Measurements from ENCODE around the gene CERT1.
A peak's percentile ranks its signal among the peaks of the same experiment; 100 is the strongest.
"Not testable (repeated sequence)": the region's sequence is repeated elsewhere in the genome, so short reads cannot be mapped to it uniquely, and the experiment has no call there.

The CERT1 gene

DNA sequence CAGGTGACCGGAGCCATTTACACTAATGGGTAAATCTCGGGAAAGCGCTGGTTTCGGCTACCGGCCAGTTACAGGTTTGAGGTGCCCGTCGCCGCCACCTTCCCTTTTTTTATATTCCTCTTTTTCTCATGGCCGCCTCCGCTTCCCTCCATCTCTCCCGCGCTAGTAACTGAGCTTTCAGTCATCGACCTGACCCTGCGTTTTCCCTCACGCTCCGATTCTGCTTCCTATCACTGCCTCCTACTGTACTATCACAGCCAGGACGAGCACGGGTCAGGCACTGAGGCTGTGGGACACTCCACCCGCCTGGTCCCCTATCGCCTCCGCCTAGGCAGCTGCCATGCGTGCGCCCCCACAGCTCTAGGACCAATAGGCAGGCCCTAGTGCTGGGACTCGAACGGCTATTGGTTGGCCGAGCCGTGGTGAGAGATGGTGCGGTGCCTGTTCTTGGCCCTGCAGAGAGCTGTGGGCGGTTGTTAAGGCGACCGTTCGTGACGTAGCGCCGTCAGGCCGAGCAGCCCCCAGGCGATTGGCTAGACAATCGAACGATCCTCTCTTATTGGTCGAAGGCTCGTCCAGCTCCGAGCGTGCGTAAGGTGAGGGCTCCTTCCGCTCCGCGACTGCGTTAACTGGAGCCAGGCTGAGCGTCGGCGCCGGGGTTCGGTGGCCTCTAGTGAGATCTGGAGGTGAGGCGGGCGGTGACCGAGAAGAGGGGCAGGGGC is 174.7 kb downstream of the CERT1 start, which contains the start of gene HMGCR:
Gene HMGCR, plus strand, starts transcription at position 606 of the 722 bp plus-strand sequence. CDS start 5,386 bp downstream, outside the sequence.
- Mint-ChIP-seq H3K4me1 (ENCODE audit: low read depth) (peaks cover 31% of the 10 kb centered on the region), H3K27me3 (ENCODE audit: low read depth) (no peaks in the 10 kb centered on the region), H3K27ac (no peak within 1 kb of the TSS), H3K4me3 (no peak within 1 kb of the TSS), H3K36me3 (ENCODE audit: low read depth) (peaks cover 16% of the 10 kb centered on the region), H3K9me3 (no peaks in the 10 kb centered on the region)
- DNase-seq (ENCODE audit: low spot score), result peak; percentile 98

DNA sequence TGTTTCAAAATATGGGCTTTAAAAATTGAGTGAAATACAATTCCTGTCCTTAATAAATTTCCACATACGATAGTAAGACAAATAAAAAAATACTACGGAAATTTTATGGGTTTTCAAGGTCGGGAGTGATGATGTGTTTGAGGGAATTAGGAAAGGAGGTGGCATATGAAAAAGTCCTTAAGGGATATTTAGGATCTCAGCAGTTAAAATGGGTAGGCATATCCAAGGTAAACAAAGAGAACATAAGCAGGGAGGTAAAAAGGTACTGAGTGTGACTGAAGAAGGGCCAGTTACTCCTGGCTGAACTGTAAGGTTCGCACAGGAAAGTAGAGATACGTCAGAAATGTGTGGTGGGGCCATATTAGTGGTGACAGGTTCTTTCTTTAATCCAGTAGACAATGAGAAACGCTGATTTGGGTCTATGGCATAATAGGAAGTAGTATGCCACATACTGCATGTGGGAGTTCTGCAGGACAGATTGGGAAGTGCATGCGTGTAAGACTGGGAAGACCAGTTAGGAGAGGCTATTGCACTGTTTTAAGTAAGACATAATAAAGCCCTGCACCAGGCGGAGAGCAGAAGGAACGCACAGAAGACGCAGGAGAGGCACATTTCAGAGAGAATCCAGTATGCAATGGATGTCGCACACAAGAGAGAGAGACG is 175.3 kb downstream of the CERT1 start:
- peak; percentile 15 for DNase-seq (ENCODE audit: low spot score)

DNA sequence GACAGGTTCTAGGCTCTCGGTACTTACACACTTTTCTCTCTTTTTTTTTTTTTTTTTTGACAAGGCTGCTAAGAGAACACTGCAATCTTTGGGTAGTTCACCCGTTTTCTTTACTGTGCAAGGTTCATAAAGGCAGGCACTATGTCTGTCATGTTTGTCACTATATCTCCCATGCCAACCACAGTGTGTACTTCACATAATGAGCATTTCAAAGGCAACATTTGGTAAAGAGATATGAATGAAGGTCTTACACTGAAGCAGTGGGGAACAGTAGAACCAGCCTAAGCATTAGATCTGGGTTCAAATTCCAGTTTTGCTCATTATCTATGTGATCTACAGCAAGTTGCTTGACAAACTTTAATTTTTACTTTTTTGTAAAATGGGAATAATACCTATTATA is 175.9 kb downstream of the CERT1 start:
- Mint-ChIP-seq H3K27me3 (ENCODE audit: low read depth) (no peaks in the 10 kb centered on the region), H3K4me1 (ENCODE audit: low read depth) (peaks cover 20% of the 10 kb centered on the region), H3K36me3 (ENCODE audit: low read depth) (peaks cover 8% of the 10 kb centered on the region), H3K4me3 (no peak overlapping the region), H3K27ac (no peak overlapping the region), H3K9me3 (no peaks in the 10 kb centered on the region)
- DNase-seq (ENCODE audit: low spot score), result no peak

More for the DNA sequence above, 175.3 kb downstream of the CERT1 start:
- Mint-ChIP-seq H3K27me3 (ENCODE audit: low read depth) (no peaks in the 10 kb centered on the region), H3K9me3 (no peaks in the 10 kb centered on the region), H3K27ac (no peak overlapping the region), H3K36me3 (ENCODE audit: low read depth) (peaks cover 11% of the 10 kb centered on the region), H3K4me1 (ENCODE audit: low read depth) (peaks cover 24% of the 10 kb centered on the region), H3K4me3 (no peak overlapping the region)

DNA sequence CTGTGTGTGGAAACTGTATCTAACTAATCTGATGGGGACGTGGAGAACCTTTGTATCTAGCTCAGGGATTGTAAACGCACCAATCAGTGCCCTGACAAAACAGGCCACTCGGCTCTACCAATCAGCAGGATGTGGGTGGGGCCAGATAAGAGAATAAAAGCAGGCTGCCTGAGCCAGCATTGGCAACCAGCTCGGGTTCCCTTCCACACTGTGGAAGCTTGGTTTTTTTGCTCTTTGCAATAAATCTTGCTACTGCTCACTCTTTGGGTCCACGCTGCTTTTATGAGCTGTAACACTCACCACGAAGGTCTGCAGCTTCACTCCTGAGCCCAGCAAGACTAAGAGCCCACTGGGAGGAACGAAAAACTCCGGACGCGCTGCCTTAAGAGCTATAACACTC is 177.0 kb downstream of the CERT1 start:
- not testable (repeated sequence) for H3K27me3 Mint-ChIP-seq (ENCODE audit: low read depth); H3K27ac Mint-ChIP-seq; H3K36me3 Mint-ChIP-seq (ENCODE audit: low read depth); H3K9me3 Mint-ChIP-seq; H3K4me3 Mint-ChIP-seq; DNase-seq (ENCODE audit: low spot score)
- peaks cover 12% of the 10 kb centered on the region for H3K4me1 Mint-ChIP-seq (ENCODE audit: low read depth)

DNA sequence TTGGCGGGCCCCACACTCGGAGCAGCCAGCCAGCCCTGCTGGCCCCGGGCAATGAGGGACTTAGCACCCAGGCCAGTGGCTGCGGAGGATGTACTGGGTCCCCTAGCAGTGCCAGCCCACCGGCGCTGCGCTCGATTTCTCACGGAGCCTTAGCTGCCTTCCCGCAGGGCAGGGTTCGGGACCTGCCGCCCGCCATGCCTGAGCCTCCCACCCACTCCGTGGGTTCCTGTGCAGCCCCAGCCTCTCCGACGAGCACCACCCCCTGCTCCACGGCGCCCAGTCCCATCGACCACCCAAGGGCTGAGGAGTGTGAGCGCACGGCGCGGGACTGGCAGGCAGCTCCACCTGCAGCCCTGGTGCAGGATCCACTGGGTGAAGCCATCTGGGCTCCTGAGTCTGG is 177.7 kb downstream of the CERT1 start:
- not testable (repeated sequence) for H3K4me3 Mint-ChIP-seq; DNase-seq (ENCODE audit: low spot score); H3K4me1 Mint-ChIP-seq (ENCODE audit: low read depth); H3K27ac Mint-ChIP-seq; H3K27me3 Mint-ChIP-seq (ENCODE audit: low read depth); H3K9me3 Mint-ChIP-seq; H3K36me3 Mint-ChIP-seq (ENCODE audit: low read depth)

DNA sequence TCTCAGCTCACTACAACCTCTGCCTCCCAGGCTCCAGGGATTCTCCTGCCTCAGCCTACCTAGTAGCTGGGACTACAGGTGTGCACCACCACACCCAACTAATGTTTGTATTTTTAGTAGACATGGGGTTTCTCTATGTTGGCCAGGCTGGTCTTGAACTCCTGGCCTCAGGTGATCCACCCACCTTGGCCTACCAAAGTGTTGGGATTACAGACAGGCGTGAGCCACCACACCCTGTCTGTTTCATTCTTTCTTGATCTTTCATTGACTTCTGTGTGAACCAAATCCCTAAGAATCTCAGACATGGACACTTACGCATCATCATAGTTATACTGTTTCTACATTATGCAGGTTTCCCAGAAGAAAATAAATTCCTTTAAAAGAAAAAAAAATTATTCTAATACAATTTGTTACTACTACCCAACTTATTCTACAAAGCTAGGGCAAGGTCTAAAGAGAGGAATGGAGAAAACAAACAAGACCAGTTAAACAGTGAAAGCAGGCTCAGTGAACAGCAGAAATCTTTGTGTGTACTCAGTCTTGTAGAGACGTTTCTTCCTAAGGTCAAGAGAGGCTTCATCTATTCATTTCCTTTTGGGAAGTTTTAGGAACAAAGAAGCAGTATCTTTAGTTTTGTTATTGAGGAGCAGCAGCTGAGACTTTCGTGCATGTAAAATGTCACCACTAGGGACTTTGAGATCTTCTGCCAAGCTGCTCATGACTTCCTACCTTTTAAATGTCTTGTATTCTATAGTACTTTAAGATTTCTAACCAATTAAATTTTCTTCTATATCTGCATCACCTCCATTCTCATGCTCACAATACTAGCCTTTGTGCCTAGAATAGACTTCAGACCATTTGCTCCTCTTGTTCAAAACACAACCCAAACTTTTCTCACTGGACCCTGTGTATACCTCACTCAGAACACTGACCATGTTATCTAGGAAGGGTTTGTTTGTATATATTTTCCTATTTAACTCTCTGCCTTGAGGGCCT is 180.0 kb downstream of the CERT1 start:
- H3K4me1 Mint-ChIP-seq (ENCODE audit: low read depth), result no peaks in the 10 kb centered on the region
- no peak overlapping the region for H3K4me3 Mint-ChIP-seq
- no peak overlapping the region for H3K27ac Mint-ChIP-seq
- H3K27me3 Mint-ChIP-seq (ENCODE audit: low read depth), result no peaks in the 10 kb centered on the region
- DNase-seq (ENCODE audit: low spot score), result no peak
- no peaks in the 10 kb centered on the region for H3K9me3 Mint-ChIP-seq
- no peaks in the 10 kb centered on the region for H3K36me3 Mint-ChIP-seq (ENCODE audit: low read depth)

GRCh38 chr5:75330404-75330803 is 181.0 kb downstream of the CERT1 start:
- no peak for DNase-seq (ENCODE audit: low spot score)
- Mint-ChIP-seq H3K9me3 (no peaks in the 10 kb centered on the region), H3K27ac (no peak overlapping the region), H3K4me3 (no peak overlapping the region), H3K36me3 (ENCODE audit: low read depth) (no peaks in the 10 kb centered on the region), H3K4me1 (ENCODE audit: low read depth) (peaks cover under 1% of the 10 kb centered on the region), H3K27me3 (ENCODE audit: low read depth) (no peaks in the 10 kb centered on the region)

Data from T-helper 2 cell treated with Interferon-gamma antibody and Interleukin-4, amounts not matched to agents 5 μg/mL and 100 μg/mL, for 36 hours (primary cell).